Lower lobe of right lung (tissue), 2 donors: ENCODE results near the gene EVA1A. TPM values are rescaled to one million over a fixed set of nuclear protein-coding genes. Genes with fewer than 3 reads are reported as not detected.

ENCODE experiments used
- ATAC-seq, 2 donors: fragments of 200-7000 bp; cut with Tn5 transposase; one replicate each; pipeline ENCODE4 v1.9.1; 2020 to 2022; ENCODE audit warnings: mild to moderate bottlenecking in 2 of 2, moderate library complexity in 2 of 2
- DNase-seq: peaks from one replicate; pipeline ENCODE4 v3.0.0-alpha.2; 2020
- H3K27ac ChIP-seq: fragments of 200-600 bp; one replicate; pipeline ENCODE4 v1.8.0; 2022
- H3K27me3 ChIP-seq: fragments of 200-600 bp; one replicate; pipeline ENCODE4 v1.8.0; 2022; ENCODE audit warnings: low read depth
- H3K36me3 ChIP-seq: fragments of 200-600 bp; one replicate; pipeline ENCODE4 v1.8.0; 2022; ENCODE audit warnings: mild to moderate bottlenecking
- H3K4me1 ChIP-seq: fragments of 200-600 bp; one replicate; pipeline ENCODE4 v1.8.0; 2022
- H3K4me3 ChIP-seq: fragments of 200-600 bp; one replicate; pipeline ENCODE4 v1.8.0; 2022; ENCODE audit warnings: mild to moderate bottlenecking
- H3K9me3 ChIP-seq: fragments of 200-600 bp; one replicate; pipeline ENCODE4 v1.8.0; 2022
- CTCF ChIP-seq: fragments of 200-600 bp; IDR thresholded peaks from one replicate; pipeline ENCODE4 v1.8.0; 2022; ENCODE audit warnings: antibody characterized with exemption, mild to moderate bottlenecking
- intact Hi-C: fragments of 100-400 bp; cut with DNase I; formaldehyde crosslinking; loops from one replicate; pipeline ENCODE4 v1.11.0; 2022
- total RNA-seq: library from RNA; stranded (reverse); fragmentation: NEBNext Ultra II Directional; extraction: Animal tissue kit (Norgen Biotek cat#: 25700); gene quantifications from one replicate; pipeline ENCODE4 v1.2.1, GENCODE V29; 2021
- donor health status: DM: no; HTN: yes; CAD: no; lungs with severe emphysema.

The EVA1A gene
- total RNA-seq, 1 donor from 2014 or later = 31.7 TPM

GRCh38 chr2:75579186-75579585 lies 18.4 kb upstream of the EVA1A start:
- TF ChIP-seq CTCF = no peak
- H3K27ac ChIP-seq = no peak overlapping the region
- no peaks in the 10 kb centered on the region for H3K27me3 ChIP-seq
- H3K9me3 ChIP-seq = no peaks in the 10 kb centered on the region
- intact Hi-C loops = no loop called here
- ATAC-seq (peak in 1 of 2 donors; percentile 9), DNase-seq (no peak)
- no peaks in the 10 kb centered on the region for H3K36me3 ChIP-seq
- H3K4me3 ChIP-seq = no peak overlapping the region
- no peaks in the 10 kb centered on the region for H3K4me1 ChIP-seq

GRCh38 chr2:75577280-75577679 lies 16.5 kb upstream of the EVA1A start:
- H3K27ac ChIP-seq = no peak overlapping the region
- no peak for TF ChIP-seq CTCF
- no peaks in the 10 kb centered on the region for H3K27me3 ChIP-seq
- ATAC-seq (peak; percentile 70 to 88), DNase-seq (no peak)
- H3K9me3 ChIP-seq = no peaks in the 10 kb centered on the region
- H3K4me3 ChIP-seq = no peak overlapping the region
- no peaks in the 10 kb centered on the region for H3K36me3 ChIP-seq
- no peaks in the 10 kb centered on the region for H3K4me1 ChIP-seq
- intact Hi-C loops = no loop called here

- Histone ChIP-seq H3K27me3 (no peaks in the 10 kb centered on the region), H3K9me3 (no peaks in the 10 kb centered on the region), H3K27ac (no peak overlapping the region), H3K4me1 (no peaks in the 10 kb centered on the region), H3K36me3 (no peaks in the 10 kb centered on the region), H3K4me3 (no peak overlapping the region)
- no peak for ATAC-seq
- DNase-seq = no peak
- TF ChIP-seq CTCF = no peak
- intact Hi-C loops = no loop called here
Measured at GRCh38 chr2:75574106-75574505, 13.4 kb upstream of the EVA1A start.

GRCh38 chr2:75573145-75573878 lies 12.6 kb upstream of the EVA1A start:
- no peak for TF ChIP-seq CTCF
- Histone ChIP-seq H3K27ac (no peak overlapping the region), H3K4me3 (no peak overlapping the region), H3K27me3 (no peaks in the 10 kb centered on the region), H3K9me3 (no peaks in the 10 kb centered on the region), H3K36me3 (no peaks in the 10 kb centered on the region), H3K4me1 (no peaks in the 10 kb centered on the region)
- no peak for DNase-seq
- ATAC-seq = no peak
- intact Hi-C loops = no loop called here

GRCh38 chr2:75571730-75572430 lies 11.1 kb upstream of the EVA1A start:
- no peaks in the 10 kb centered on the region for H3K4me1 ChIP-seq
- H3K4me3 ChIP-seq = no peak overlapping the region
- peak overlapping the region; percentile 71 for H3K27ac ChIP-seq
- DNase-seq (no peak), ATAC-seq (no peak)
- H3K27me3 ChIP-seq = no peaks in the 10 kb centered on the region
- H3K36me3 ChIP-seq = no peaks in the 10 kb centered on the region
- TF ChIP-seq CTCF = no peak
- no peaks in the 10 kb centered on the region for H3K9me3 ChIP-seq
- intact Hi-C loops = no loop called here
